ENCODE data around the gene PKNOX1.
"Not testable (repeated sequence)": the region's sequence is repeated elsewhere in the genome, so short reads cannot be mapped to it uniquely, and the experiment has no call there.

Gene PKNOX1

DNA sequence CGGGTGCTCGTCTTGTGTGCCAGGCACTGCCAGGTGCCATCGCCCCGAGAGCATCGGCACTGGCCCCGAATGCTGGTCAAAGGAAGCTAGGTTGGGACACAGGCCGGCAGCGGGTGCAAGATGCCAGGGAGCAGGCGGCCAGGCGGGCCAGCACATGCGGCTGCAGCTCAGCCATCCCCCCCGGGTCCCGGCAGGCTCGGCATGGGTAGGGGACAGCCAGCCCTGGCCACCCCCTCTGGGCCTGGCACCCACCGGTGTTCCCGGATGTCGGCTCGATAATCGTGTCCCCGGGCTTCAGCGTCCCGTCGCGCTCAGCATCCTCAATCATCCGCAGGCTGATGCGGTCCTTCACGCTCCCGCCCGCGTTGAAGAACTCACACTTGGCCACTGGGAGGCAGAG lies 91.6 kb downstream of the PKNOX1 start:
- not testable (repeated sequence) for H3K9me3 ChIP-seq (ENCODE audit: control insufficient read depth in 2 of 2, low read length in 2 of 2); H3K4me3 ChIP-seq (ENCODE audit: low read length in 2 of 2); H3K36me3 ChIP-seq (ENCODE audit: control insufficient read depth in 2 of 2, insufficient read depth in 2 of 2, low read length in 2 of 2); H3K27ac ChIP-seq (ENCODE audit: low read length); H3K9ac ChIP-seq (ENCODE audit: low read length in 2 of 2); H3K4me1 ChIP-seq (ENCODE audit: control insufficient read depth, insufficient read depth, low read length); H3K27me3 ChIP-seq (ENCODE audit: control insufficient read depth in 1 of 2, insufficient read depth in 2 of 2, low read length in 2 of 2)

DNA sequence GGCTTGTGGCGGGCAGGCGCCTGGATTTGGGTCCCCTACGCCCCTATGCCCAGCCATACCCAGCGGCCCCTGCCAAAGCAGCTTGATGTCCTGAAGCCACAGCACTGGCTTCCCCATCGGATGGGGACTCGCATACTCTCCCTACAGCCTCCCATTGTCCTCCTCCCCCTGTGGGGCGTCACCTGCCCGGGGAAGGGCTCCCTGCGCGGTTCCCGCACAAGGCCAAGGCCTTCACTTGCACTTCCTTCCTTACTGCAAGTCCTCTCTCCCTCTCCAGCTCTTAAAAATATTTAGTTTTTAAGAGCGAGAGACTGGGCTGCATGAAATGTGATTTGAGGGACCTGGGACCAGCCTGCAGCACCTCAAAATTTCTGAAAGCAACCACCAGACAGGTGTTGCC lies 92.3 kb downstream of the PKNOX1 start:
- not testable (repeated sequence) for H3K9ac ChIP-seq (ENCODE audit: low read length in 2 of 2); H3K4me3 ChIP-seq (ENCODE audit: low read length in 2 of 2); H3K36me3 ChIP-seq (ENCODE audit: control insufficient read depth in 2 of 2, insufficient read depth in 2 of 2, low read length in 2 of 2); H3K27ac ChIP-seq (ENCODE audit: low read length); H3K9me3 ChIP-seq (ENCODE audit: control insufficient read depth in 2 of 2, low read length in 2 of 2); H3K4me1 ChIP-seq (ENCODE audit: control insufficient read depth, insufficient read depth, low read length); H3K27me3 ChIP-seq (ENCODE audit: control insufficient read depth in 1 of 2, insufficient read depth in 2 of 2, low read length in 2 of 2)

DNA sequence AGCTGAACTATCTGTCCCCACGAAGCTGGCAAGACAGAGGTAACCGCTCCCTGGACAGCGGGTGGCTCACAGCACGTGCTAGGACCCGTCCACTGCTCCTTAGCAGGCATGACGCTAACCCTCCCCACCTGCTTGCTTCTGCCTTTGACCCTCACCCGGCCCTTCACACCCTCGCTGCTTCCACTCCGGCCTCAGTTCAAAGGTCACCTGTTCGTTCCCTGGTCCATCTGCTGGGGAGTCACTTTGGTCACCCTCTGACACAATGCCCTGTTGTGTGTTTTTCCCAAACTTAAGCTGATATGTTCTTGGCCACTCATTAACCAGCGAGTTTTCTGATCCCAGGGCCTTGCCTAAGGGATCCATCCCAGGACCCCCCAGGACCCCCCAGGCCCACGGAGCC lies 93.7 kb downstream of the PKNOX1 start:
- H3K27me3 ChIP-seq (ENCODE audit: control insufficient read depth in 1 of 2, insufficient read depth in 2 of 2, low read length in 2 of 2); H3K9me3 ChIP-seq (ENCODE audit: control insufficient read depth in 2 of 2, low read length in 2 of 2); H3K27ac ChIP-seq (ENCODE audit: low read length); H3K36me3 ChIP-seq (ENCODE audit: control insufficient read depth in 2 of 2, insufficient read depth in 2 of 2, low read length in 2 of 2); H3K9ac ChIP-seq (ENCODE audit: low read length in 2 of 2); H3K4me3 ChIP-seq (ENCODE audit: low read length in 2 of 2); H3K4me1 ChIP-seq (ENCODE audit: control insufficient read depth, insufficient read depth, low read length): not testable (repeated sequence)

DNA sequence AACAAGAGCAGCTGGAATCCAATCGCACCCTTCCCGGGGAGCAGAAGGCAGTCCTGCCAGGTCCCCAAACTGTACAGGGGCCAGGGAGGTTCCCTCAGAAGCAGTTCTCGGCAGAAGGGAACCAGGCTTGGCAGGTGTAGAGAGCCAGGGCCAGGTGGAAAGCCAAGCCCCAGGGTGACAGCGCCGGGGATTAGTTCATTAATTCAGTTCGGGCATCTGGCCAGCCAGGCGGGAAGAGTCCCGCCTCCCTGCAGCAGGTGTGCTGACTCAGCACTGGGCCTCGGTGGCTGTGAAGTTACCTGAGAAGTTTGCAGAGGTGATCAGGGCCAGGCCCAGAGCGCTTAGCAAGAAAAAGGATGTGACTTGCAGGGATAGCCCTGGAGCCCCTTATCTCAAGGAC lies 95.3 kb downstream of the PKNOX1 start:
- not testable (repeated sequence) for H3K27ac ChIP-seq (ENCODE audit: low read length); H3K9ac ChIP-seq (ENCODE audit: low read length in 2 of 2); H3K9me3 ChIP-seq (ENCODE audit: control insufficient read depth in 2 of 2, low read length in 2 of 2); H3K4me1 ChIP-seq (ENCODE audit: control insufficient read depth, insufficient read depth, low read length); H3K27me3 ChIP-seq (ENCODE audit: control insufficient read depth in 1 of 2, insufficient read depth in 2 of 2, low read length in 2 of 2); H3K36me3 ChIP-seq (ENCODE audit: control insufficient read depth in 2 of 2, insufficient read depth in 2 of 2, low read length in 2 of 2); H3K4me3 ChIP-seq (ENCODE audit: low read length in 2 of 2)

DNA sequence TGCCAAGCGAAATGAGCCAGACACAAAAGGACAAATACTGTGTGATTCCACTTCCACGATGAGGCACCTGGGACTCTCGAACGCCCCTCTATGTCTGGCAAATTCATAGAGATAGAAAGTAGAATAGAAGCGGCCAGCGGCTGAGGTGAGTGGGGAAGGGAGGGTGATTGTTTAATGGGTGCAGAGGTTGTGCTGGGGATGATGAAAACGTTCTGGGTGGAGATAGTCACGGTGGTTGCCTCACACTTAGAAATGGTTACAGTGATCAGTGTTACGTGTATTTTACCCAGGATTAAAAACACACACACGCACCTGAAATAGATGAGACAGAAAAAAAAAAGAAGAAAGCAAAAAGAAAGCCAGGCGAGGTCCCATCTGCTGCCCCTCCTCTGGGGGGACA lies 98.4 kb downstream of the PKNOX1 start:
- not testable (repeated sequence) for H3K27me3 ChIP-seq (ENCODE audit: control insufficient read depth in 1 of 2, insufficient read depth in 2 of 2, low read length in 2 of 2); H3K9ac ChIP-seq (ENCODE audit: low read length in 2 of 2); H3K4me1 ChIP-seq (ENCODE audit: control insufficient read depth, insufficient read depth, low read length); H3K9me3 ChIP-seq (ENCODE audit: control insufficient read depth in 2 of 2, low read length in 2 of 2); H3K36me3 ChIP-seq (ENCODE audit: control insufficient read depth in 2 of 2, insufficient read depth in 2 of 2, low read length in 2 of 2); H3K4me3 ChIP-seq (ENCODE audit: low read length in 2 of 2); H3K27ac ChIP-seq (ENCODE audit: low read length)

DNA sequence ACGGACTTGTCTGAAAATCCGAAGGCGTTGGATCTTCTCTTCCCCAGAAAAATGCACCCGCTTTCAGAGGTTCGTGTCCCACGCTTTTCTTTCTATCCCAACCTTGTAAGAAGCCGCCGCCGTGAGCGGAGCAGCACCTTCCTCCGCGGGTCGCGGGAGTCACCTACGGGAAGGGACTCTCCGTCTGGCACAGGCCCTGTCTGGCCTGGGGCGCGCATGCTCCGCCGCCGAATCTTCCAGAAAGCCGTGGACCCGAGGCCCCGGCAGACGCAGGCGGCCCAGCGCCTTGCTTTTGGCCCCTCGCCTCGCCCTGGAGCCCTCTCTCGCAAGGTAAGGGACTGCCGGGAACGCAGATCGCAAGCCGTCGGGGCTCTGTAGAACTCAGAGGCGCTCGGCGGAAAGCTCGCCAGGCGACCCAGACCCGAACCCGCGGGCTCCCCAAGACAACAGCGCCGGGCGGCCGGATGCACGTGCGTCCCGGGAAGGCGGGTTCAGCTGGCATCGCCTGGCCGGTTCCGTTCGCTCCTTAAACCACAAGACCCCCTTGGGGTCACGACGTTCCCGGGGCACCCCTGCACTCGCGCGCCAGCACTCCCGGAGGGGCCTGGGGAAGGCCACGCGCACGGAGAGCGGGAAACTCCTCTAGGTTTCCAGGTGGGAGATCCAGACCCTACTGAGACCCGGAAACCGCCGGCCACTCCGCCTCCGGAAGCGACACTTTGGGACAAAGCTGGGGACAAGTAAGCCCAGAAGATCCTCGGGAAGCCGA lies 100.2 kb downstream of the PKNOX1 start:
- H3K27me3 ChIP-seq (ENCODE audit: control insufficient read depth in 1 of 2, insufficient read depth in 2 of 2, low read length in 2 of 2); H3K36me3 ChIP-seq (ENCODE audit: control insufficient read depth in 2 of 2, insufficient read depth in 2 of 2, low read length in 2 of 2); H3K4me1 ChIP-seq (ENCODE audit: control insufficient read depth, insufficient read depth, low read length); H3K9me3 ChIP-seq (ENCODE audit: control insufficient read depth in 2 of 2, low read length in 2 of 2); H3K4me3 ChIP-seq (ENCODE audit: low read length in 2 of 2); H3K9ac ChIP-seq (ENCODE audit: low read length in 2 of 2); H3K27ac ChIP-seq (ENCODE audit: low read length): not testable (repeated sequence)

DNA sequence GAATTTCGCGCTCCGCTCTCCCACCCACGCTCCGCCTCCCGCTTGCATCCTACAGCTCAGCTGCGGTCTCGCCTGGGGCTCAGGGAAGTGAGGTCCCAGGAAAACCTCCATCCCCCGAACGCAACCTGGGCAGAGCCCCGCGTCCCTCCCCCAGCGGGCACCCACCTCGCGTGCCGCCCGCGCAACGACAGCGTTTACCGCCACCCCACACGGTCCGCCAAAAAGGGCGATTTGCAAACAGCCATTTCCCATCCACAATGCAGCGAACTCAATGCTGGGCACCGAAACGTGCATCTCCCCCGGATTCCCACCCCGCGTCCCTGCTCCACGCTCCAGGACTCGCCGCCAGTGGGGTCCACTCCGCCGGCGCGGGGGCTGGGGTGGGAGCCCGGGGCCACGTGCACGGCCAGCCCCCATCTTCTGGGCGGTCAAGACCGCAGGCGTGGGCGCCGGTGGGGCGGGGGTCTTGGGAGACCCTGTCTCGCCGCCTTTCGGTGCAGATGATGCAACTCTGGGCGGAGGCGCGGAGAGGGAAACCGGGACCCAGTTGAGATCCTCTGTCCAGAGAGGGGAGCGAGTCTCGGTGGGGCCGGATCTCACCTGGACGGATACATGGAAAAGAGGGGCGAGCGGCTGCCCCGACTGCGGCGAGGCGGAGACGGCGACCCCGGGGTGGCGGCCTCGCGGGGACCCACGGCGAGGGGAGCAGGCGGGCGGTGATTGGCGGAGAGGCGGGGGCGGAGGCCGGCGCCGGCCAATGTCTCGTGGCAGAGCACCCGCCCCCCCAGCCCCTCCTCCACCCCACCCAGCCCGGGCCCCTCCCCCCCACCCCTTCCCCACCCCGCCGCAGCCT lies 101.0 kb downstream of the PKNOX1 start, which contains the start of gene CBS:
TSS of gene CBS (minus strand) at position 666 of the 853 bp plus-strand sequence. CDS start 3,642 bp downstream, outside the sequence.
- not testable (repeated sequence) for H3K4me3 ChIP-seq (ENCODE audit: low read length in 2 of 2); H3K9ac ChIP-seq (ENCODE audit: low read length in 2 of 2); H3K27me3 ChIP-seq (ENCODE audit: control insufficient read depth in 1 of 2, insufficient read depth in 2 of 2, low read length in 2 of 2); H3K27ac ChIP-seq (ENCODE audit: low read length); H3K36me3 ChIP-seq (ENCODE audit: control insufficient read depth in 2 of 2, insufficient read depth in 2 of 2, low read length in 2 of 2); H3K9me3 ChIP-seq (ENCODE audit: control insufficient read depth in 2 of 2, low read length in 2 of 2); H3K4me1 ChIP-seq (ENCODE audit: control insufficient read depth, insufficient read depth, low read length)

DNA sequence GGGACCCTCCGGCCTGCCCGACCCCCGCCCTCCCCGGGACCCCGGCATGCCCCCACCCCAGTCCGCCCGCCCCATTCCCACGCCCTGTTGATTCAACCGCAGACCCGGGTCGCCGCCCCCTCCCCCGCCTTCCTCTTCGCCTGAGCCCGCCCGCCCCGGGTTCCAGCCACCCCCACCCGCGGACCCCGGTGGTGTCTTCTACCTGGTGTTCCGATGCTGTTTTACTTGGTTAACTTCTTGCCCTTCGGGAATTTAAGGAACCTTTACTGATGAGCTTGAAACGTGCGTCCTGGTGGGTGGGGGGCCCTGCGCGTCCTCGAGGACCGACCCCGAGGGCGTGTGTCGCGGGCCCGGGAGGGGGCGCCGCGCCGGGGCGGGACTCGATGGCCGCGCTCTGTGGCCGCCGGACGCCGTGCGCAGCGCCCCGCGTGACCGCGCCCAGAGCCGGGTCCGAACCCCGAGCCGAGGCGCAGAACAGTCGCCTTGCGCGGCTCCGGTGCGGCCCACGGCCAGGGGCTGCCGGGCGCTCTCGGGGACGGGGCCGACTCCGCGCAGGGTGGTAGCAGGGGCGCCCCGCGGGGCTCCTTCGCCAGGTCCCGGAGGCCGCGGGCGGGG lies 101.8 kb downstream of the PKNOX1 start:
- H3K9ac ChIP-seq (ENCODE audit: low read length in 2 of 2); H3K36me3 ChIP-seq (ENCODE audit: control insufficient read depth in 2 of 2, insufficient read depth in 2 of 2, low read length in 2 of 2); H3K9me3 ChIP-seq (ENCODE audit: control insufficient read depth in 2 of 2, low read length in 2 of 2); H3K4me1 ChIP-seq (ENCODE audit: control insufficient read depth, insufficient read depth, low read length); H3K4me3 ChIP-seq (ENCODE audit: low read length in 2 of 2); H3K27me3 ChIP-seq (ENCODE audit: control insufficient read depth in 1 of 2, insufficient read depth in 2 of 2, low read length in 2 of 2); H3K27ac ChIP-seq (ENCODE audit: low read length): not testable (repeated sequence)

DNA sequence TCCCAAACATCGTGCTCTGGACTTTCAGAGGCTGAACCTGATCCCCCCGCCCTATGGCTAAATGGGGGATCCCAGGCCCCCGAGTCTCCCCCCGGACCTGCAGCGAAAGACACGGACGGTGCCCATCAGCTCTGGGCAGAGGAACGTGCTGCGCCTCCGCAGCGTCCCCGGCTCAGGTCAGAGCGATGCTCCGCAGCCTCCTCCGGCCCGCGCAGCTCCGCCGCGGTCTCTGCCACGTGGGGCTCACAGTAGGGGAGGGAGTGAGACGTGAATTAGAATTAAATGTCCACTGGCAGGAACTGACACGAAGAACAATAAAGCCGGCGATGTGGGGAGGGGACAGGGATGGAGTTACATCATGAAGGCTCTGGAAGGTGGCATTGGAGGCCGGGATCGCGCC lies 102.3 kb downstream of the PKNOX1 start:
- not testable (repeated sequence) for H3K4me1 ChIP-seq (ENCODE audit: control insufficient read depth, insufficient read depth, low read length); H3K9ac ChIP-seq (ENCODE audit: low read length in 2 of 2); H3K27me3 ChIP-seq (ENCODE audit: control insufficient read depth in 1 of 2, insufficient read depth in 2 of 2, low read length in 2 of 2); H3K4me3 ChIP-seq (ENCODE audit: low read length in 2 of 2); H3K9me3 ChIP-seq (ENCODE audit: control insufficient read depth in 2 of 2, low read length in 2 of 2); H3K36me3 ChIP-seq (ENCODE audit: control insufficient read depth in 2 of 2, insufficient read depth in 2 of 2, low read length in 2 of 2); H3K27ac ChIP-seq (ENCODE audit: low read length)

DNA sequence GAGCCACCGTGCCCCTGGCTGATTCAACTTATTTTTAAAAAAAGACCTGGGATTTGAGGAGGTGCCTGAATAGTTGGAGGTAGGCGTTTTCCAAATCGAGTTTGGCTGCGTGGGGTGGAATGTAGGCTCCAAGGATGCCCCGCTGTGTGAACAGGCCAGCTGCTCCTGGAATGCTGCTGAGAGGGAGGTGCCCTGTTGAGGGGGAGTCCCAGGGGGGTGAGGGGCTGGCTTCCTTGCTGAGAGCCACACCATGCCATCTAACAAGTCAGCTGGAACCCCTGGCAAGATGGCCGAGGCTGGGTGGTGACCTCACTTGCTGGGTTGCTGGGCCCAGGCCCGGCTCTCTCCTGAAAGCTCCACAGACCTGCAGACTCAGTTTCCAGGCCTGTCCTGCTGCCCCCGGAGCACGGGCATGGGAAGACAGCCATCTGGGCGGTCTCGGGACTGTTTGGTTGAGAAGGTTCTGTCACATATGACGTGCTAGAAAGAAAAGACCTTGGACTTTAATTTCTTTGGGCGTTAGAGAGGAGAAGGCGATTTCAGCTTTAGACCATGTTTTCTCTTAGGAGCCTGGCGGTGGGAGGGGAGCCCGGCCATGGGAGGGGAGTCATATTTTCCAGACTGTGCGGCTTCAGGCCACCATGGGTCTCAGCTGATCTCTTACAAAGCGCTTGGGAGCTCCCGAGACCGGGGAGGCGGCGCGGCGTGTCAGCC lies 108.4 kb downstream of the PKNOX1 start:
- H3K4me1 ChIP-seq (ENCODE audit: control insufficient read depth, insufficient read depth, low read length); H3K9me3 ChIP-seq (ENCODE audit: control insufficient read depth in 2 of 2, low read length in 2 of 2); H3K9ac ChIP-seq (ENCODE audit: low read length in 2 of 2); H3K4me3 ChIP-seq (ENCODE audit: low read length in 2 of 2); H3K27ac ChIP-seq (ENCODE audit: low read length); H3K27me3 ChIP-seq (ENCODE audit: control insufficient read depth in 1 of 2, insufficient read depth in 2 of 2, low read length in 2 of 2); H3K36me3 ChIP-seq (ENCODE audit: control insufficient read depth in 2 of 2, insufficient read depth in 2 of 2, low read length in 2 of 2): not testable (repeated sequence)

Measured in stomach smooth muscle (tissue), 2 donors.